Gastrocnemius medialis (tissue), 4 donors: ENCODE results near the gene FCRL4. TPM values are rescaled to one million over a fixed set of nuclear protein-coding genes. Genes with fewer than 3 reads are reported as not detected.

ENCODE experiments used
- ATAC-seq, 2 donors: fragments of 150-250 bp; one replicate each; pipeline ENCODE4 v1.9.1; 2016
- DNase-seq, 2 donors: peaks; one replicate each; pipeline ENCODE4 v3.0.0-alpha.2; 2019
- H3K27ac ChIP-seq, 4 donors: fragments of 200-600 bp; sonication (generic); 1 replicate in 1 of 4; 2 replicates in 3 of 4; pipeline ENCODE4 v1.5.1; 2016 to 2018; ENCODE audit warnings: mild to moderate bottlenecking in 2 of 4, moderate library complexity in 1 of 4
- H3K27me3 ChIP-seq, 3 donors: fragments of 200-600 bp; sonication (generic) in 2 of 3; 1 replicate in 1 of 3; 2 replicates in 2 of 3; pipeline versions ENCODE4 v1.5.1 to v1.6.0; 2016 to 2019; ENCODE audit warnings: mild to moderate bottlenecking in 1 of 3, moderate library complexity in 1 of 3
- H3K36me3 ChIP-seq, 2 donors: fragments of 200-600 bp; sonication (generic) in 1 of 2; one replicate each; pipeline ENCODE4 v1.5.1; 2017 to 2018
- H3K4me1 ChIP-seq, 2 donors: fragments of 200-600 bp; sonication (generic) in 1 of 2; one replicate each; pipeline ENCODE4 v1.5.1; 2016 to 2017; ENCODE audit warnings: mild to moderate bottlenecking in 2 of 2
- H3K4me3 ChIP-seq, 4 donors: fragments of 200-600 bp; sonication (generic) in 3 of 4; 1 replicate in 1 of 4; 2 replicates in 3 of 4; pipeline ENCODE4 v1.5.1; 2016 to 2019; ENCODE audit warnings: mild to moderate bottlenecking in 2 of 4
- H3K9me3 ChIP-seq, 3 donors: fragments of 200-600 bp; sonication (generic) in 2 of 3; 1 replicate in 1 of 3; 2 replicates in 2 of 3; pipeline ENCODE4 v1.5.1; 2016 to 2019
- CTCF ChIP-seq, 5 experiments: fragments of 450-650 bp in 3 of 5; fragments of 200-600 bp in 2 of 5; sonication (generic) in 2 of 5; IDR thresholded peaks in 4 of 5; conservative IDR thresholded peaks in 1 of 5; 1 replicate in 4 of 5; 2 replicates in 1 of 5; pipeline ENCODE4 v1.5.1; 2016 to 2019; ENCODE audit warnings: antibody characterized with exemption in 5 of 5, mild to moderate bottlenecking in 3 of 5, moderate library complexity in 3 of 5
- POLR2A ChIP-seq, 2 donors: fragments of 450-650 bp; IDR thresholded peaks; one replicate each; pipeline ENCODE4 v1.6.1; 2017; ENCODE audit warnings: antibody characterized with exemption in 2 of 2, mild to moderate bottlenecking in 2 of 2, moderate library complexity in 2 of 2
- in situ Hi-C, 4 donors: fragments of 200-750 bp; cut with MboI; loops; one replicate each; pipeline versions ENCODE4 v1.15.0 to v1.8.0; 2017; ENCODE audit warnings: low sequenced_read_pairs in 4 of 4
- intact Hi-C: fragments of 100-400 bp; cut with DNase I; formaldehyde crosslinking; loops from one replicate; pipeline ENCODE4 v1.15.1; 2023; ENCODE audit warnings: low total_unique reads
- total RNA-seq, 4 donors: library from RNA; depleted of rRNA; stranded (reverse); fragments of >200 nt; gene quantifications; one replicate each; pipeline versions ENCODE4 v1.1.0 to v1.2.3, GENCODE V29; 2016

FCRL4 gene
- total RNA-seq, 4 donors from 2014 or later: not detected

GRCh38 chr1:157539568-157539967 lies 58.3 kb downstream of the FCRL4 start:
- ATAC-seq: no peak
- in situ Hi-C loops: no loop called here
- intact Hi-C loops: no loop called here
- Histone ChIP-seq H3K36me3 (no peaks in the 10 kb centered on the region), H3K4me3 (no peak overlapping the region), H3K27ac (no peak overlapping the region), H3K4me1 (no peaks in the 10 kb centered on the region), H3K9me3 (no peaks in the 10 kb centered on the region), H3K27me3 (no peaks in the 10 kb centered on the region)
- DNase-seq: no peak
- TF ChIP-seq POLR2A (IDR thresholded peaks at IDR 0.05): no peak
- no peak for TF ChIP-seq CTCF (IDR thresholded peaks at IDR 0.05 in 4 of 5, conservative IDR thresholded peaks at IDR 0.05 in 1 of 5)

DNA sequence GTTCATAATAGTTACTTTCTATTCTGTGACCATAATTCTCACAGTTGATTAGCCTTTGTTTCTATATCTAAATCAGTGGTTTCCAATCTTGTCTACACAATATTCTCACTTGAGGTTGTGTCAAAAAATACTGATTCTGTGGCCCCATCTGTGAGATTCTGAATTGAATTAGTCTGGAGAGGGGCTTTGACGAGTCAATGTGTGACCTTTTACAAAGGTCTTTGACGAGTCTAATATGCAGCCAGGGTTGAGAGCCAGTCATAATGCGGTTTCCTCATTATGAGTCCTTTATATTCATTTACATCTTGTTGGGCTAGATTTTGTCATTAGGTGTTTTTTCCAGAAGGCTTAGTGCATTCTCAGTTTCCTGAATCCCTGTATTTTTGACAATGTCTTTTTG lies 65.3 kb downstream of the FCRL4 start:
- Histone ChIP-seq H3K9me3 (no peaks in the 10 kb centered on the region), H3K4me1 (no peaks in the 10 kb centered on the region), H3K27me3 (no peaks in the 10 kb centered on the region), H3K27ac (no peak overlapping the region), H3K36me3 (no peaks in the 10 kb centered on the region), H3K4me3 (no peak overlapping the region)
- DNase-seq (no peak), ATAC-seq (no peak)
- in situ Hi-C loops: no loop called here
- intact Hi-C loops: no loop called here
- TF ChIP-seq POLR2A (IDR thresholded peaks at IDR 0.05) (no peak), CTCF (IDR thresholded peaks at IDR 0.05 in 4 of 5, conservative IDR thresholded peaks at IDR 0.05 in 1 of 5) (no peak)

- ATAC-seq (no peak), DNase-seq (no peak)
- in situ Hi-C loops (no loop called here), intact Hi-C loops (no loop called here)
- Histone ChIP-seq H3K4me3 (no peak overlapping the region), H3K27ac (no peak overlapping the region), H3K36me3 (no peaks in the 10 kb centered on the region), H3K4me1 (no peaks in the 10 kb centered on the region), H3K9me3 (no peaks in the 10 kb centered on the region), H3K27me3 (no peaks in the 10 kb centered on the region)
- TF ChIP-seq CTCF (IDR thresholded peaks at IDR 0.05 in 4 of 5, conservative IDR thresholded peaks at IDR 0.05 in 1 of 5) (no peak), POLR2A (IDR thresholded peaks at IDR 0.05) (no peak)
These were observed 74.0 kb downstream of the FCRL4 start for GRCh38 chr1:157523774-157524493.

Other genes with a start within 250 kb of the FCRL4 start
- gene FCRL5, start 45.6 kb downstream of the FCRL4 start, total RNA-seq: not detected
- gene FCRL3, start 102.7 kb upstream of the FCRL4 start, total RNA-seq: not detected
- gene FCRL2, start 179.0 kb upstream of the FCRL4 start, total RNA-seq: under 1 TPM in 1 of 4 donors, not detected in 3; 0.19 TPM
- gene FCRL1, start 222.0 kb upstream of the FCRL4 start, total RNA-seq: not detected
- gene CD5L, start 243.7 kb upstream of the FCRL4 start, total RNA-seq: not detected